GM12875 (cell line): Measurements from ENCODE around the gene TMEM139.

Experiments
- H3K4me3 ChIP-seq: one replicate; pipeline ENCODE4 v1.5.1; 2011; ENCODE audit warnings: low read depth, low read length, control low read depth
- TF ChIP-seq, protein P1 (sequence below): IDR thresholded peaks from 2 replicates; pipeline ENCODE4 v1.5.1; 2011; ENCODE audit warnings: low read depth, mild to moderate bottlenecking, control low read depth, inconsistent platforms, low read length, moderate library complexity, borderline replicate concordance; ENCODE audit not compliant: insufficient read depth

Gene TMEM139

DNA sequence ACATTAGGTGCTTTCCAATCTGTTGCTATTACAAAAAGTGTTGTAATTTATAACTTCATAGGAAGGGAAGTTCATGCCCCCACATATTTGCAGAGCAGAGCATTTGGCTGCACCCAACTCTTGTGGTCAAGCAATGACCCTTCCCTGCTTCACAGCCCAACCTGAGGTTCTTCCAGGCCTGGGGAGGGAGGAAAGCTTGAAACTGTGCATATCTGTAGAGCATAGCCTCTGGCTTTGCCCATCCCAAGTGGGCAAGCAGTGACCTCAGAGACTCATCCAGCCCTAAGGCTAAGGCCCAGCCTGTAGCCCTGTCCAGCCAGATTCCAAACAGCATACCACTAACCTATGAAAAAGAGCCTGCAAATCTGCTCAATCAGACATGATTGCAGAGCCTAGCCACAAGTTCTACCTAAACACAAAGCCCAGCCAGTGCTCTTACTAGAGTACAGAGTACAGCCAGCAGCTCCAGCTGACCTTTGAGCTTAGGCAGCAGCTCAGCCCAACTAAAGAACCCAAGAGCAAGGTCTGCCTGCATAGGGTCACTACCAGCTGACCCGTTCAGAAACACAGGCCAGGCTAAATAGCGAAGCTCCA lies 35.9 kb upstream of the TMEM139 start:
- TF ChIP-seq, protein P1, sequence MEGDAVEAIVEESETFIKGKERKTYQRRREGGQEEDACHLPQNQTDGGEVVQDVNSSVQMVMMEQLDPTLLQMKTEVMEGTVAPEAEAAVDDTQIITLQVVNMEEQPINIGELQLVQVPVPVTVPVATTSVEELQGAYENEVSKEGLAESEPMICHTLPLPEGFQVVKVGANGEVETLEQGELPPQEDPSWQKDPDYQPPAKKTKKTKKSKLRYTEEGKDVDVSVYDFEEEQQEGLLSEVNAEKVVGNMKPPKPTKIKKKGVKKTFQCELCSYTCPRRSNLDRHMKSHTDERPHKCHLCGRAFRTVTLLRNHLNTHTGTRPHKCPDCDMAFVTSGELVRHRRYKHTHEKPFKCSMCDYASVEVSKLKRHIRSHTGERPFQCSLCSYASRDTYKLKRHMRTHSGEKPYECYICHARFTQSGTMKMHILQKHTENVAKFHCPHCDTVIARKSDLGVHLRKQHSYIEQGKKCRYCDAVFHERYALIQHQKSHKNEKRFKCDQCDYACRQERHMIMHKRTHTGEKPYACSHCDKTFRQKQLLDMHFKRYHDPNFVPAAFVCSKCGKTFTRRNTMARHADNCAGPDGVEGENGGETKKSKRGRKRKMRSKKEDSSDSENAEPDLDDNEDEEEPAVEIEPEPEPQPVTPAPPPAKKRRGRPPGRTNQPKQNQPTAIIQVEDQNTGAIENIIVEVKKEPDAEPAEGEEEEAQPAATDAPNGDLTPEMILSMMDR: no peak
- H3K4me3 ChIP-seq: no peak overlapping the region

DNA sequence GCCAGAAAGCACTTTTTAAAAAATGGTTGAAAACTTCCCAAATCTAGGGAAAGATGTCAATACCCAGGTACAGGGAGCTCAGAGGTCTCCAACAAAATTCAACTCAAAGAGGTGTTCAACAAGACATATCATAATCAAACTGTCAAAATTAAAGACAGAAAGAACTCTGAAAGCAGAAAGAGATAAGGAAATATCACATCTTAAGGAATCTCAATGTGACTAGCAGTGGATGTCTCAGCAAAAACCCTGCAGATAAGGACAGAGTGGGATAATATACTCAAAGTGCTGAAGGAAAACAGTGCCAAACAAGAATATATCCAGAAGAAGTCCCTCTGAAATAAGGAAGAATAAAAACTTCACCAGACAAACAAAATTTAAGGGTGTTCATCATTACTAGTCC lies 34.6 kb upstream of the TMEM139 start:
- TF ChIP-seq, protein P1: no peak
- H3K4me3 ChIP-seq: no peak overlapping the region

DNA sequence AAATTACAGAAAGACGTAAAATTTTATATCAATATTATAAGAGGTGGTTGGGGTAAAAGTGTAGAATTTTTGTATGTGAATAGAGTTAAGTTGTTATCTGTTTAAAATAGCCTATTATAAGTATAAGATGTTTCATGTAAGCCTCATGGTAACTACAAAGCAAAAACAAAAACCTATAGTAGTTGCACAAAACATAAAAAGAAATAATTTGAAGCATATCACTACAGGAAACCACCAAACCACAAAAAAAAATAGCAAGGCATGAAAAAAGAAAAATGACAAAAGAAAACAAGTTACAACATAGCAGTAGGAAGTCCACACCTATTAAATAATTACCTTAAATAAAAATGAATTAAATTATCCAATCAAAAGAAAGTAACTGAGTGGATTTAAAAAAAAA lies 33.9 kb upstream of the TMEM139 start:
- TF ChIP-seq, protein P1: no peak
- H3K4me3 ChIP-seq: no peak overlapping the region

DNA sequence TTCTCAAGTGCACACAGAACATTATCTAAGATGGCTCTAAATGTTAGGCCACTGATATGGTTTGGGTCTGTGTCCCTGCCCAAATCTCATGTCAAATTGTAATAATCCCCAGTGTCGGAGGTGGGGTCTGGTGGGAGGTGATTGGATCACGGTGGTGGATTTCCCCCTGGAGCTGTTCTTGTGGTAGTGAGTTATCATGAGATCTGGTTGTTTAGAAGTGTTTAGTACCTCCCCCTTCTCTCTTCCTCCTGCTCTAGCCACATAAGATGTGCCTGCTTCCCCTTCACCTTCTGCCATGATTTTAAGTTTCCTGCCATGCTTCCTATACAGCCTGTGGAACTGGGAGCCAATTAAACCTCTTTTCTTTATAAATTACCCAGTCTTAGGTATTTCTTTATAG lies 32.8 kb upstream of the TMEM139 start:
- TF ChIP-seq, protein P1: no peak
- H3K4me3 ChIP-seq: no peak overlapping the region

DNA sequence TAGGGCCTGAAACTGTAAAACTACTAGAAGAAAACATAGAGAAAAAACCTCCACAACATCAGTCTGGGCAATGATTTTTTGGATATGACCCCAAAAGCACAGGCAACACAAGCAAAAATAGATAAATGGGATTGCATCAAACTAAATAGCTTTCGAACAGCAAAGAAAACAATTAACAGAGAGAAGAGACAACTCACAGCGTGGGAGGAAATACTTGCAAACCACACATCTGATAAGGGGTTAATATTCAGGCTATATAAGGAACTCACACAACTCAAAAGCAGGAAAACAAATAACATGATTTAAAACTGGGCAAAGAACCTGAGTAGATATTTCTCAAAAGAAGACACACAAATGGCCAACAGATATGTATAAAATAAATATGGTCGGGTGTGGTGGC lies 29.2 kb upstream of the TMEM139 start:
- no peak overlapping the region for H3K4me3 ChIP-seq

DNA sequence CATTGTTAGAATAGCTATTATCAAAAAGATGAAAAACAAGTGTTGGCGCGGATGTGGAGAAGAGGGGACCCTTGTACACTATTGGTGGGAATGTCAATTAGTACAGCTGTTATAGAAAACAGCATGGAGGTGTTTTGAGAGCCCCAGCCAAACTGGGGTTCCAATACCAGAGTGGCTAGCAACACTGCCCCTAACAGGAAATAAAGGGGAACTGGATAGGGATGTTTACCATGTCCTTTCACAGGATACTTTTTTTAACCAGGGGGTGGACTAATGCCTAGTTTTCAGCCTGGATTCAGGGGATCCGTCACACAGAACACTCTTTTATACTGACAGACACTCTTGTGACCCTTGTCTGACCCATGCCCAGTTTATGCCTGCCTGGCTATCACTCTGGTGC lies 28.4 kb upstream of the TMEM139 start:
- TF ChIP-seq, protein P1: no peak
- H3K4me3 ChIP-seq: no peak overlapping the region

More for the DNA sequence above, 29.2 kb upstream of the TMEM139 start:
- TF ChIP-seq, protein P1: no peak

DNA sequence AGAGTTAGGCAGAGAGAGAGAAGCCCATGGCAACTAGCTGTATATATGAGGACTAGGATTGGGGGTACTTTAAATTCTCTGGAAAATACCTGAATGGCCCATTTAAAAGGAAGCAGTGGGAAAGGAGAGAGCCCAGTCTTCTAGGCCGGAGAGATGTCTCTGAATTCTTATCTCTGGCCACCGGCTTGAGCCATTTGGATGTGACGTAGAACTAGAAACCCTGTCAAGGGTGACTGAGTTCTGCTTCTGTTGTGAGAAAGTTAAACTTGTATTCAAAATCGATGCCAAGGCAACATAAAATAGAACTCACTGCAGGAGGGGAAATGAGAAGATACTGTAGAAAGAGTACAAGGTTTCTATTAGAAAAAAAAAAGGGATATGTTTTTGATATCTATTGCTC lies 27.8 kb upstream of the TMEM139 start:
- no peak overlapping the region for H3K4me3 ChIP-seq
- TF ChIP-seq, protein P1: no peak
